C4-2B (cell line): Measurements from ENCODE around the gene C1orf74.

Experiments
- H3K27ac ChIP-seq: fragments of 450-650 bp; 2 replicates; pipeline ENCODE4 v1.5.1; 2017
- ZFX ChIP-seq: fragments of 450-650 bp; IDR thresholded peaks from 2 replicates; pipeline ENCODE4 v1.6.1; 2017
- TF ChIP-seq, protein P1 (sequence below): fragments of 450-650 bp; conservative IDR thresholded peaks from 2 replicates; pipeline ENCODE4 v1.5.1; 2017; ENCODE audit warnings: mild to moderate bottlenecking

C1orf74 gene

DNA sequence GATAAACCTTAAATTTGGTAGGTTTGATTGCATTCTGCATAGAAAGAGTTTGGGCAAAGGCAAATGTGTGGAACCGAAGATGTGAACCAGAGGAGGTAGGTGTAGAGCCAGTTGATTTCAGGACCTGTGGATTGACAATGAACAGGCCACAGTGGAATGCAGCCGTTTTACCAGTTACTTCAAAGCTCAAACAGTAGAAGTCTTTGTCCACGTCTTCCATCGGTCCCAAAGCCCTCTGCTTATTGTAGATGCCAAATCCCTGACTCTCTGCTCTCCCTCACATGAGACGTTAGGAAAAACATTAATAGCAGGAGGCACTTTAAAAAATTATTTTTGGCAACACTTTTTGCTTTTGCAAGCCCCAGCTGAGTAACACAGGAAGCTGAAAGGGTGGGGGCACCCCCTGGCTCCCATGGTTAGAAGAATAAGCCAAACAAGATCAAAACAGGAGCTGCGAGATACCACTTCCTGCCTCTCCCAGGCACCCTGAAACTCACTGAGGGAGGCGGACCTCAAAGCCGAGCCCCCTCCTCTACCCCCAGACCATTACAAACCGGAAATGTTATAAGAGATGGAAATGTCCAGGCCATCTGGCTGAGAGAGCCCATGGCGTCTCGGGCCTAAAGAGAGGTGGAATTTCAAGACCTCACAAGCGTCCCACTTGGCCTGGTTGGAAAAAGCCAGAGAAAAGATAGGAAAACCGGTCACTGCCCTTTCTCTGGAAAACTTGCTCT lies 15.0 kb downstream of the C1orf74 start:
- no peak overlapping the region for H3K27ac ChIP-seq

DNA sequence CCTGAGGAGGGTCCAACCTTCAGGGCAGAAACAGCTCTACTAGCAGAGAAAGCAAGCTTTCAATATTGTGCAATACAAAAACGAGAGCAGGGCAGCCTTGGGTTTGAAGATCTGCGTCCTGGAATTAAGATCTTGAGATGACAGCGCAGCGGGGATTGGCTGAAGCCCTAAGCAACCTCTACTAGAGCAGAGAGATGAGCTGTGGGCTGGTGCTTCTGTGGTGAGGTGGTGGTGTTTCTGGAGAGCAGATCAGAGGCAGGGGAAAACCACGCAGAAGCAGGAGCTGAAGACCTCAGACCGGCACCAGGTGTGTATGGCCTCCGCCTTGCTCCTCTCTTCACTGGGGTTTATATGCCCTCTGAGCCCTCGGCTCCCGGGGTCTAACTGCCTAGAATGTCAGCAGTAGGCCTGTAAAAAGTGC lies 16.0 kb downstream of the C1orf74 start:
- TF ChIP-seq, protein P1, sequence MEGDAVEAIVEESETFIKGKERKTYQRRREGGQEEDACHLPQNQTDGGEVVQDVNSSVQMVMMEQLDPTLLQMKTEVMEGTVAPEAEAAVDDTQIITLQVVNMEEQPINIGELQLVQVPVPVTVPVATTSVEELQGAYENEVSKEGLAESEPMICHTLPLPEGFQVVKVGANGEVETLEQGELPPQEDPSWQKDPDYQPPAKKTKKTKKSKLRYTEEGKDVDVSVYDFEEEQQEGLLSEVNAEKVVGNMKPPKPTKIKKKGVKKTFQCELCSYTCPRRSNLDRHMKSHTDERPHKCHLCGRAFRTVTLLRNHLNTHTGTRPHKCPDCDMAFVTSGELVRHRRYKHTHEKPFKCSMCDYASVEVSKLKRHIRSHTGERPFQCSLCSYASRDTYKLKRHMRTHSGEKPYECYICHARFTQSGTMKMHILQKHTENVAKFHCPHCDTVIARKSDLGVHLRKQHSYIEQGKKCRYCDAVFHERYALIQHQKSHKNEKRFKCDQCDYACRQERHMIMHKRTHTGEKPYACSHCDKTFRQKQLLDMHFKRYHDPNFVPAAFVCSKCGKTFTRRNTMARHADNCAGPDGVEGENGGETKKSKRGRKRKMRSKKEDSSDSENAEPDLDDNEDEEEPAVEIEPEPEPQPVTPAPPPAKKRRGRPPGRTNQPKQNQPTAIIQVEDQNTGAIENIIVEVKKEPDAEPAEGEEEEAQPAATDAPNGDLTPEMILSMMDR, result no peak

More for the DNA sequence above, 15.0 kb downstream of the C1orf74 start:
- TF ChIP-seq, protein P1, result no peak
- TF ChIP-seq ZFX, result no peak

DNA sequence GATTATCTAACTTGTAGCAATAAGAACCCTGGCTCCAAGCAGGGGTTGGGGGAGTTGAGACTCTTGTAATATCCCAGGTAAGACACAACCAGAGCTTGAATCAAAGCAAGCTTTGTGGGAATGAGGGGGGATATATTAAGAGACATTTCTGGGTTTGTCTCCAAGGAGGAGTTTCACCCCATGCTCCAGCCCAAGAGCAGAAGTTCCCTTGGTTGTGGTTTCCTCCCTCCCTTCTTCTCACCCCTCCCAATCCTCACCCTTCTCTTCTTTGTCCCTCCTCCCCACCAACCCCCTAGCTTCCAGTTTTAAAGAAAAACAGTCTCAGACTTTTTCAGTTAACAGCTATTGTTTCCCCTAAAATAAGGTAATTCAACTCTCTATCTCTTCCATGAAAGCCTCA lies 16.7 kb downstream of the C1orf74 start:
- H3K27ac ChIP-seq, result no peak overlapping the region
- TF ChIP-seq, protein P1, result no peak
- TF ChIP-seq ZFX, result no peak

More for the DNA sequence above, 16.0 kb downstream of the C1orf74 start:
- H3K27ac ChIP-seq, result no peak overlapping the region

DNA sequence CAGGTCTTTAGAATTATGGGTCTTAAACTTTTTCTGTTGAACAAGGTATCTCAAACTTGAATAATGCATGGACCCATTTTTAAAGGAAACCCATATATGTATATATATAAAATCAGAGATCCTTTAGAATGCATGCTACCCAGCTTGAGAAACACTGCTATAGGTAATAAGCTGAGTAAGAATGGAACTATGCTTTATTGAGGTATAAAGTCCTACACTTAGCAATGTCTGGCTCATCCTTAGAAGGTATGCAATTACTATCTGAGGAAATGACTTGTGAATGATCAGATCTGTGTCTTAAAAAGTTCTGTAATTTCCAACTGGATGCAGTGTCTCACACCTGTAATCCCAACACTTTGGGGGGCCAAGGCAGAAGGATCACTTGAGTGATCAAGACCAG lies 17.3 kb downstream of the C1orf74 start:
- no peak overlapping the region for H3K27ac ChIP-seq
- TF ChIP-seq, protein P1, result no peak
- TF ChIP-seq ZFX, result no peak

DNA sequence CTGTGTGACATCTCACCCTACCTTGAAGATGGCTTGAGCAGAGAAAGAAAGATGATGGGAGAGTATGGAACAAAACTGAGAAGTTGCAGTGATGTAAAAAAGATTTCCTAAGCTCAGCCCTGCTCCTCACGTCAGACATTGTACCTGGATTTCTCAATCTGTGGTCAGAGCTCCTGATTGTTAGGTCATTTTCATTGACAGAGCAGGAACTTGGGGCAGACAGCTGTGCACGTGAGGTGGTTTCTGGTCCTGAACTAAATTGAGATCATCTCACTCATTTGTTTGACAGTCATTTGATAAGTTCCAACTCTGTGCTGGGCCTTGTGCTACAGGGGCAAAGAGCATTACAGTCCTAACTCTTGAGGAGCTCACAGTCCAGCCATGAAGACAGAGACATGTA lies 18.3 kb downstream of the C1orf74 start:
- TF ChIP-seq, protein P1, result no peak

DNA sequence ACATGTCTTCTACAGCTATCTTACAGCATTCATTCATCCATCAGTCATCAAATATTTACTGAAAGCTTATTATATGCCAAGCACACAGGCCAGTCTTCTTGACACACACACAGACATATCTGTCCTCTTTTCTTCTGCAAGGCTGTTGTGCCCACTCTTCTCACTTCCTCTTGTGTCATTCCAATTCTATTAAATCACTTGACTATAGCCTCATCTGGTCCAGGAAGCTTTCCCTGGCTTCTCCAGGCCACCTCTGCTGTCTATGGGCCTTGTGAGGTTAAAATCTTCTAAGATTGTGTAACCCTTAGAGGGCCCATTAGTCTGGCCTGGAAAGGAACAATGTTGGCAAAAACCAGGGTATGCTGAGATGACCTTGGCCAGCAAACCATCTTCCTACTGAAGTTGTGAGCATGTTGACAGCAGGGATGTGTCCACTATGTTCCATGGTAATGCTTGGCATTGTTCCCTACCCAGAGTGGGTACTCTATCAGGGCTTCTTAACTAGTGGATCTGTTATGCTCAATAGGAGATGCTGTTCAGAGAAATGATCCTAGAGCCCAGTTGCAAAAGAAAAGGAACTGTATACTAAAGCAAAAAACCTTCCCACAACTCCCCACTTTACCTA lies 23.2 kb downstream of the C1orf74 start:
- no peak for TF ChIP-seq ZFX
- TF ChIP-seq, protein P1, result no peak

More for the DNA sequence above, 18.3 kb downstream of the C1orf74 start:
- no peak overlapping the region for H3K27ac ChIP-seq

DNA sequence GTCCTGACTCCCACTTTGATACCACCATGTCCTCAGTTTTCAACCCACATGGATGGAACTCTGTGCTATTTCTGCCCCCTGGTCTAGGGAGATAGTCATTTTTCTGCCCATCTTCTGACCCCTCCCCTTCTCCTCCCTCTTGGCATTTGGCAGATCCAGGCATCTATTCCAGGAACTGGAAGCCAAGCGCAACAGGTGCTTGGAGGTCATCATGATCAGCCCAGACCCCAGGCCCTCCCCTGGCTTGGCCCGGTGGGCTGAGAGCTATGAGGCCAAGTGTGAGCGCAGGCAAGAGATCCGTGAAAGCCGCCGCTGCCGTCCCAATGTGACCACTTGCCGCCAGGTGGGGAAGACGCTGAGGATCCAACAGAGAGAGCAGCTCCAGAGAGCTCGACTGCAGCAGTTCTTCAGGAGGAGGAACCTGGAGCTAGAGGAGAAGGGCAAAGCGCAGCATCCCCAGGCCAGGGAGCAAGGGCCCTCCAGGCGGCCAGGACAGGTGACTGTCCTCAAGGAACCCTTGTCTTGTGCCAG lies 24.5 kb downstream of the C1orf74 start:
- H3K27ac ChIP-seq, result no peak overlapping the region
- no peak for TF ChIP-seq ZFX
- TF ChIP-seq, protein P1, result no peak

More for the DNA sequence above, 23.2 kb downstream of the C1orf74 start:
- H3K27ac ChIP-seq, result no peak overlapping the region
